Suprapubic skin (tissue), 3 donors: ENCODE data around the gene EIF4G2.

Experiments
- POLR2A ChIP-seq, 2 donors: fragments of 450-650 bp; IDR thresholded peaks; one replicate each; pipeline ENCODE4 v1.6.1; 2017; ENCODE audit warnings: antibody characterized with exemption in 2 of 2, mild to moderate bottlenecking in 2 of 2, moderate library complexity in 2 of 2
- TF ChIP-seq, protein P1 (sequence below), 2 donors: fragments of 200-600 bp in 1 of 2; fragments of 450-650 bp in 1 of 2; sonication (generic) in 1 of 2; IDR thresholded peaks; one replicate each; pipeline ENCODE4 v1.5.1; 2016 to 2019; ENCODE audit warnings: antibody characterized with exemption in 2 of 2, mild to moderate bottlenecking in 1 of 2, moderate library complexity in 1 of 2

DNA sequence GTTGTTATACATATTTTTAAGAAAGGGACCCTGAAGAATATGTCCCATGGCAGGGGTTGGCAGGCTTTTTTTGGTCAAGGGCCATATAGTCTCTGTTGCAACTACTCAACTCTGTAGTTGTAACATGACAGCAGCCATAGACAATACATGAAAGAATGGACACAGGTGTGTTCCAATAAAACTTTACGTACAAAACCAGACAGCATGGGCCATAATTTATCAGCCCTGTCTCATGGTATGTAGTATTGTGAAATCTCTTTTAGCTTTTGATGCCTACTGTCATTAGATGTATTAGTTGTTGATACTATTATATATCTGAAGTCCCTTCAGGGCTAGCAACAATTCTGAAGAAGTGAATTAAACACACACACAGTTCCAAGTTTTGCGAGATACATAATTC lies 46.6 kb upstream of the EIF4G2 start:
- TF ChIP-seq POLR2A (IDR thresholded peaks at IDR 0.05): no peak
- TF ChIP-seq, protein P1, sequence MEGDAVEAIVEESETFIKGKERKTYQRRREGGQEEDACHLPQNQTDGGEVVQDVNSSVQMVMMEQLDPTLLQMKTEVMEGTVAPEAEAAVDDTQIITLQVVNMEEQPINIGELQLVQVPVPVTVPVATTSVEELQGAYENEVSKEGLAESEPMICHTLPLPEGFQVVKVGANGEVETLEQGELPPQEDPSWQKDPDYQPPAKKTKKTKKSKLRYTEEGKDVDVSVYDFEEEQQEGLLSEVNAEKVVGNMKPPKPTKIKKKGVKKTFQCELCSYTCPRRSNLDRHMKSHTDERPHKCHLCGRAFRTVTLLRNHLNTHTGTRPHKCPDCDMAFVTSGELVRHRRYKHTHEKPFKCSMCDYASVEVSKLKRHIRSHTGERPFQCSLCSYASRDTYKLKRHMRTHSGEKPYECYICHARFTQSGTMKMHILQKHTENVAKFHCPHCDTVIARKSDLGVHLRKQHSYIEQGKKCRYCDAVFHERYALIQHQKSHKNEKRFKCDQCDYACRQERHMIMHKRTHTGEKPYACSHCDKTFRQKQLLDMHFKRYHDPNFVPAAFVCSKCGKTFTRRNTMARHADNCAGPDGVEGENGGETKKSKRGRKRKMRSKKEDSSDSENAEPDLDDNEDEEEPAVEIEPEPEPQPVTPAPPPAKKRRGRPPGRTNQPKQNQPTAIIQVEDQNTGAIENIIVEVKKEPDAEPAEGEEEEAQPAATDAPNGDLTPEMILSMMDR (IDR thresholded peaks at IDR 0.05): no peak
